Measurements from ENCODE around the gene ZNF326.
"Not testable (repeated sequence)": the region's sequence is repeated elsewhere in the genome, so short reads cannot be mapped to it uniquely, and the experiment has no call there.

ZNF326 gene

GRCh38 chr1:89980605-89981004, 14.3 kb upstream of the ZNF326 start:
- no peak overlapping the region for H3K4me3 ChIP-seq (ENCODE audit: low read depth, low read length)
- TF ChIP-seq CTCF (IDR thresholded peaks at IDR 0.05; ENCODE audit: low read depth, low read length) = no peak

- H3K4me3 ChIP-seq (ENCODE audit: low read depth, low read length) = not testable (repeated sequence)
Observed at GRCh38 chr1:89982846-89983245, 12.1 kb upstream of the ZNF326 start.

- not testable (repeated sequence) for H3K4me3 ChIP-seq (ENCODE audit: low read depth, low read length)
Observed at GRCh38 chr1:89984564-89985116, 10.3 kb upstream of the ZNF326 start.

GRCh38 chr1:89986020-89986419, 8.9 kb upstream of the ZNF326 start:
- no peak for TF ChIP-seq CTCF (IDR thresholded peaks at IDR 0.05; ENCODE audit: low read depth, low read length)
- H3K4me3 ChIP-seq (ENCODE audit: low read depth, low read length) = no peak overlapping the region

- no peak overlapping the region for H3K4me3 ChIP-seq (ENCODE audit: low read depth, low read length)
- TF ChIP-seq CTCF (IDR thresholded peaks at IDR 0.05; ENCODE audit: low read depth, low read length) = peak; percentile 56
Observed at GRCh38 chr1:89987159-89987819, 7.6 kb upstream of the ZNF326 start.

GRCh38 chr1:89989099-89989498, 5.8 kb upstream of the ZNF326 start:
- TF ChIP-seq CTCF (IDR thresholded peaks at IDR 0.05; ENCODE audit: low read depth, low read length) = no peak
- no peak overlapping the region for H3K4me3 ChIP-seq (ENCODE audit: low read depth, low read length)

- H3K4me3 ChIP-seq (ENCODE audit: low read depth, low read length) = no peak overlapping the region
- TF ChIP-seq CTCF (IDR thresholded peaks at IDR 0.05; ENCODE audit: low read depth, low read length) = no peak
Observed at GRCh38 chr1:89989799-89990198, 5.1 kb upstream of the ZNF326 start.

- H3K4me3 ChIP-seq (ENCODE audit: low read depth, low read length) = no peak overlapping the region
- TF ChIP-seq CTCF (IDR thresholded peaks at IDR 0.05; ENCODE audit: low read depth, low read length) = no peak
Observed at GRCh38 chr1:89990976-89991831, 3.7 kb upstream of the ZNF326 start.

All from WI38 (cell line).